ENCODE data around the gene CPXM2.

The CPXM2 gene

GRCh38 chr10:123759041-123759440, 132.6 kb downstream of the CPXM2 start:
- H3K27ac ChIP-seq: no peak overlapping the region
- TF ChIP-seq CTCF (conservative IDR thresholded peaks at IDR 0.05) (no peak), ZFX (IDR thresholded peaks at IDR 0.05) (no peak)

- TF ChIP-seq ZFX (IDR thresholded peaks at IDR 0.05): no peak
- TF ChIP-seq CTCF (conservative IDR thresholded peaks at IDR 0.05): no peak
- no peak overlapping the region for H3K27ac ChIP-seq
Observed at GRCh38 chr10:123757853-123758252, 133.8 kb downstream of the CPXM2 start.

GRCh38 chr10:123755061-123755460, 136.5 kb downstream of the CPXM2 start:
- TF ChIP-seq ZFX (IDR thresholded peaks at IDR 0.05): no peak
- TF ChIP-seq CTCF (conservative IDR thresholded peaks at IDR 0.05): no peak
- no peak overlapping the region for H3K27ac ChIP-seq

GRCh38 chr10:123754123-123754522, 137.5 kb downstream of the CPXM2 start:
- H3K27ac ChIP-seq: no peak overlapping the region
- TF ChIP-seq ZFX (IDR thresholded peaks at IDR 0.05) (no peak), CTCF (conservative IDR thresholded peaks at IDR 0.05) (no peak)

GRCh38 chr10:123751342-123752134, 140.1 kb downstream of the CPXM2 start:
- H3K27ac ChIP-seq: no peak overlapping the region
- TF ChIP-seq CTCF (conservative IDR thresholded peaks at IDR 0.05): no peak
- no peak for TF ChIP-seq ZFX (IDR thresholded peaks at IDR 0.05)

- no peak overlapping the region for H3K27ac ChIP-seq
- TF ChIP-seq CTCF (conservative IDR thresholded peaks at IDR 0.05) (no peak), ZFX (IDR thresholded peaks at IDR 0.05) (no peak)
Observed at GRCh38 chr10:123750901-123751300, 140.7 kb downstream of the CPXM2 start.

- TF ChIP-seq ZFX (IDR thresholded peaks at IDR 0.05): no peak
- no peak for TF ChIP-seq CTCF (conservative IDR thresholded peaks at IDR 0.05)
- H3K27ac ChIP-seq: no peak overlapping the region
Observed at GRCh38 chr10:123748711-123749110, 142.9 kb downstream of the CPXM2 start.
